Eye (tissue), 1 donor: ENCODE data around the gene SMAD3.
"Not testable (repeated sequence)": the region's sequence is repeated elsewhere in the genome, so short reads cannot be mapped to it uniquely, and the experiment has no call there.

Experiments used
- DNase-seq: peaks from one replicate; pipeline ENCODE4 v3.0.0-alpha.2; 2015

Gene SMAD3

DNA sequence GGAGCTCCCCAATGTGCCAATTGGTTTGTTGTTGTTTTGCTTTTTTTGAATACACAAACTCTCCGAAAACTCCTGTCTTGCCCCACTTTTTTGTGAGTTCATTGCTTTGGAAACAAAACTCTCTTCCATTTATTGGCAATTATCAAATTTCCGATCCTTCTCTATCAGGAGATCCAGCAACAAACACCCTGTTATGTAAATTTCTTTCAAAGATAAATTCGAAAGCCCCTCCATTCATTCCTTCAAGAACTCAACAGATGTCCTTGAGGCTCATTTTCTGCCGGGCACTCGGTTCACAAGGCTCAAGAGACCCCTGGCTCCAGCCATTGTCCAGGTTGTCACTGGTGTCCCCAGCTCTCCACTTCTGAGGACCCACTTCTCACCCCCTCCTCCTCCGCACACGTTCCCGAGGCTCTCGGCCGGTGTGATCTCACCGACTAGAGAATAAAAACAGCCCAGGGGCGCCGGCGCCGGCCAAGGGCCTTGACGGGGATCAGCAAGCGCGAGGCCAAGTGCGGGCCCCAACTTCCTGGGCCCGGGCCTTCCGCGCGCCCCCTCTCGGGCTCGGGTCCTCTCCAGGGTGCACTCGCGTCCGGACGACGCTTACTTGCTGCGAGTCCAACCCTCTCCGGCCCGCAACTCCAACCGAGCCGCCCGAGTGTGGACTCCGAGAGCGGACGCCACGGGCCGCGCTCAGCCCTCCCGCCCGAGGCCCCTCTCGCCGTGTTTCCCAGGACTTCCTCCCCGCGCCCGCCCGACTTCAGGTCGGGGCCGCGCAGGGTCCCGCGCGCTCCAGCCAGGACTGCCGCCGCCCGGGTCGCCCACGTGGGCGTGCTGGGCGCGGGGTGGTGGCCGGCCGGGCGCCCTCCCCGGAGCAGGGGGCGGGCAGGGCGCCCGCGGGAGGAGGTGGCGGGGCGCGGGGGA, 533 bp upstream of the SMAD3 start:
- DNase-seq = peak; percentile 89

DNA sequence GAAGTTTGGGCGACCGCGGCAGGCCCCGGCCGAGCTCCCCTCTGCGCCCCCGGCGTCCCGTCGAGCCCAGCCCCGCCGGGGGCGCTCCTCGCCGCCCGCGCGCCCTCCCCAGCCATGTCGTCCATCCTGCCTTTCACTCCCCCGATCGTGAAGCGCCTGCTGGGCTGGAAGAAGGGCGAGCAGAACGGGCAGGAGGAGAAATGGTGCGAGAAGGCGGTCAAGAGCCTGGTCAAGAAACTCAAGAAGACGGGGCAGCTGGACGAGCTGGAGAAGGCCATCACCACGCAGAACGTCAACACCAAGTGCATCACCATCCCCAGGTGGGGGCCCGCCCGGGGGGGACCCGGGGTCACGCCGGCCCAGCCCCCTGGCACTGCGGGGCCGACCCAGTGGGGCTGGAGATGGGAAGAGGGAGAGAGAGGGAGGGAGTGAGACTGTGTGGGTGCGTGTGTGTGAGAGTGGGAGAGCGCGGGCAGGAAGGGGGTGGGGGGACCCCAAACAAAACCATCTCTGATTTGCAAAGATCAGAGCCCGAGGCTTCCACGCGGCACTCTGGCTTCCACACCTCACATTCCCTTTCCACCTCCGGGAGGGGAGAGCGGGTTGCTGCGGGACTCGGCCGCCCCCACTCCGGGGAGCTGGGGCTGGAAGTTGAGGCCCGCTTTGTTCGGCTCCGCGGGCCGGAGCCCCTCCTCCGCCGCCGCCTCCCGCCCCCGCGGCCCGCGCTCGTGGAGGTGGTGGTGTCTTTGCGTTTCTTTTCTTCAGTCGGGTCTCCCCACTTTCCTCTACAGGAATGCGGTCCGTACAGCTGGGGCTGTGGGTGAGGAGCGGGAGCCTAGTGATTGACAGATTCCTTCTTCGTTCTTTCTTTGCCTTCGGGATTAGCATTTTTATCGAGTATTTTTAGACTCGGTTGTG, 898 bp downstream of the SMAD3 start:
- peak; percentile 73 for DNase-seq

DNA sequence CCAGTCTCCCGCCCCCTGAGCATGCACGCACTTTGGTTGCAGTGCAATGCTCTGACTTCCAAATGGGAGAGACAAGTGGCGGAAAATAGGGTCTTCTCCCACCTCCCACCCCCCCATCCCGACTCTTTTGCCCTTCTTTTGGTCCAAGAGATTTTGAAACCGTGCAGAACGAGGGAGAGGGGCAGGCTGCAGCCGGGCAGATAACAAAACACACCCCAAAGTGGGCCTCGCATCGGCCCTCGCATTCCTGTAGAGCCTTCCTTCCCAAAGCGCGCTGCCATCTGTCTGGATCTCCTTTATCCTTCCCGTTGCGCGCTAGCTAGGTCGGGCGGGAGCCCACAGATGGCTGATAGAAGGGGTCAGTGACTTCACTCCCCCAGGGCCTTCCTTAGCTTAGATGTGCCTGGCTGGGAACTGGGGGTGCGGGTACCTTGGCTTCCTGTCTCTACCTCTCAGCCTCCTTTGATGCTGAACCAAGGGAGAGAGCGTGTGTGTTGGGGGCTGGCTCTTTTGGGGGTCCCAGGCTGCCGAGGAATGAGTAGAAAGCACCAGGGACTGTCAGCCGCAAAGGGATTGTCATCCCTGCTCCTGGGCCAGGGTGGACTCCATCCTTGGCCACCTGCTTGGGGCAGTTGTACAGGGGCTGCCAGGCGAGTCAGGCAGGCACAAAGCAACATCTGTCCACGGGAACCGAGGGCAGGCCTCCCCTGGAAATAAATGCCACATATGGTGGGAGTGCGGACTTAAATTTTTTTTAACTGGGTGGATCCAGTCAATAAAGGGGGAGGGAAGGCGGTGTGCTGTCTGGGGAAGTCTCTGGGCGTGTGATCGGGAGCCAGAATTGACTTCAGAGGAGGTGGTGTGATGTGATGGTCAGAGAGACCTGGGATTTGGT, 1.8 kb downstream of the SMAD3 start:
- peak; percentile 79 for DNase-seq

DNA sequence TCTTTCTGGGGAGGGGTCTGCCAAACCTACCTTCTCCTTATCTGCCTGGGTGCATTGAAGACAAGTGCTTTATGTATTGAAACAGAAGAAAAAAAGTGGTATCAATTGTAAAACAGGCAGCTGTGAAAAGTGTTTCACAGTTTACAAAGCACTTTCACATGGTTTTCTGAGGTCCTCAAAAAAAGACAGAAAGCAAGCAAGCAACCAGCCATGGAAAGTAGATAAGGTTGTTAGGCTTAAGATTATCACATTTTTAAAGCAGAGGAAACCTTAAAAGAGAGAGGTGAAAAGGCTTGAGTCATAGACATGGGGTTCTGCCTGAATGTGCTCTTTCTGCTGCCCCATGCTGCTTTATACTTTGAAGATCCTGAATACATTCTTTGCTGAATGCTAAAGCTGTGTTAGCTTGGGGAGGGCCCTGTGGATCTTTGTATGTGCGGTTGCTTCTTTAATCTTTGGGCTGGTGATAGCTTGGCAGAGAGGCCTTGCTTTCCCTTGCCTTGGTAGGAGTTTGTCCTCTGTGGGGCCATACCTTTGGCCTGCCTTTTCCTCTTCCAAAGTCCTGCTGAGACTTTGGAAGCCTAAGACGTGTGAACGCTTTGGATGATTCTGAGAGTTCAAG, 2.6 kb downstream of the SMAD3 start:
- no peak for DNase-seq

DNA sequence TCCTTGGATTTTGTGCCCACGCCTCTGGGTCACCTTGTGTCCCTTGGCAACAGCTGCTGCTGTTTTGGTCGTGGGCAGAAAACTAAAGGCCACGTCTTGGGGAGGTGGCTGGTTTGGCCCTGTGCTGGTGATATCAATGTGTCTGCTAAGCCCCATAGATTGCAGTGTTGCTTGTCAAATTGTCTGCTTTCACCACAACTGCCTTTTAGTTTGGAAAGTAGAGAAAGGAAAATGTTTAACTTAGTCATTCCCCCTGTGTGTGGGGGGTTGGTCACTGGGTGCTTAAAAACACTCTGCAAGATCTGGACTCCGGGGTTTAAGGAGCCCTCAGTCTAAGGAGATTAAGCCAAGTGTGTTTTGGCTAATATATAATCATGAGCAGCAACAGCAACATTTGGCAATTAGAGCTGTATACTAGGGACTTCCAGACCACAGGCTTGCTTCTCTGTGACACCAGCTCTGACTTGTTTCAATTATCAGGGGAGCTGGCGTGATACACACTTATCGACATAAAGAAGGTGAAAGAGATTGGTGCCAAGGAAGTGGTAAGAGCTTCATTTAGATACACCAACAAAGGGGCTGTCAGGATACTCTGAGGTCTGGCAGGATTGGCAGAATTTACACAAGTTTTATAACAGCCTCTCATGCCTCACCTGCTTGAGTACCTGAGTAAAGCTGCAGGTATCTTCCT, 3.5 kb downstream of the SMAD3 start:
- DNase-seq = no peak

DNA sequence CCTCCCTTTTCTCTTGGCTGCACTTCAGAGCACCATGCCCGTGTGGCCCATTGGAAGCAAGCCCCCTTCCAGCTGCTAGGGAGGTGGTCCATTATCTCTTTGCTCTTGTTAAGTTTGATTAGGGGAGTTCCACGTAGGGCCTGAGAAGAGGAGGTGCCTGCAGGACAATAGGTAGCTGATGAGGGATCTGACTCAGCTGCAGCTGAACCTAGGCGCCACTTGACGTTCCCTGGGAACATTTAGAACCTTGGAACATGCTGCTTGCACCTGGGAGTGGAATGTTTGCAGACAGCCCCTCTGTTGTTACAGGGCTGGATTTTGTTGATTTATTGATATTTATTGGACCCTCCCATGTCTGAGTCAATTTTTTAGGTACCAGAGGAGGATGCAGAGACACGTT, 4.7 kb downstream of the SMAD3 start:
- DNase-seq = no peak

DNA sequence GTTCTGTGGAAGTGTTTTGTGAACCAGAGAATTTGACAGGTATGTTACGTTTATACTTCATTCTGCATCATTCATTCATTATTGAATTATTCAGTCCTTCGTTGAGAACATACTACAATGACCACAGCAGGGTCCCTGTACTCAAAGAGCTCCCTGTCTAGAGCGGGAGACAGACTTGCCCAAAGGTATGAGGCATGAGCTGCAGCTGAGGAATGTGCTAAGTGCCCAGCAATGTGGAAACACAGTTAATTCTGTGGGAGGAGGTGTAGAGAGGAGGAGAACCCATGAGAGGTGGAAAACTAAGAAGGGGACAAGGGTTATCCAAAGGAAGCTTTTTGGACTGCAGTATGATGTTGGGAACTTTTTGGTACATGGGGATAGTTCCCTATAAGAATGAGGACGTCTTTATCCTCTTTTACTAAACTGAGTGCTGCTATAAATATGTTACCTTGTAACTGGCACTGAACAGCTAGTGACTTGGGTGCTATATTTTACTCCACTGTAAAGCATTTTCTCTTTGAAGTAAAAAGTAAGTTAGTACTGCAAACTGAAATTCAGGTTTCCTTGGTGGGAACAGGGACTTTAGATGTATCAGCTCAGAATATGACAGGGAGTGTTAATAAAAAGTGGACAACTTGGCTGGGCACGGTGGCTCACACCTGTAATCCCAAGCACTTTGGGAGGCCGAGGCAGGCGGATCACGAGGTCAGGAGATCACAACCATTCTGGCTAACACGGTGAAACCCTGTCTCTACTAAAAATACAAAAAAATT, 5.7 kb downstream of the SMAD3 start:
- no peak for DNase-seq

DNA sequence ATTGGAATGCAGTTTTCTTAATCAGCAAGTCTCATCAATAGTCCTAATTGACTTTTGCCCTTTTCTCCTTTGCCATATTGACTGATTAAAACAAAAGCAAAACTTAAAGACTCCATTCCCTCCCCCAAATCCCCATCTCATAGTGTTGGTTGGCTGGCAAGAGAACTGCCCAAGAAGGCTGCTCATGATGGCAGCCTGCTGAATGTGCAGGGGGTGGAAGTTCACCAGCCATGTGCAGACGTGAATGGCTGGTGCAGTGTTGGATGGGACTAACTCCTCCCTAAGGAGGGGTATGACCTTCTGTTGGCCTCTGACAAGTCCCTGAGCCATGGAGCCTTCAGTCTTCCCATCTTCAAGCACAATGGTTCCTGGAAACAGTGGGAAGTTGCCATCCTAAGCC, 7.0 kb downstream of the SMAD3 start:
- DNase-seq = no peak

DNA sequence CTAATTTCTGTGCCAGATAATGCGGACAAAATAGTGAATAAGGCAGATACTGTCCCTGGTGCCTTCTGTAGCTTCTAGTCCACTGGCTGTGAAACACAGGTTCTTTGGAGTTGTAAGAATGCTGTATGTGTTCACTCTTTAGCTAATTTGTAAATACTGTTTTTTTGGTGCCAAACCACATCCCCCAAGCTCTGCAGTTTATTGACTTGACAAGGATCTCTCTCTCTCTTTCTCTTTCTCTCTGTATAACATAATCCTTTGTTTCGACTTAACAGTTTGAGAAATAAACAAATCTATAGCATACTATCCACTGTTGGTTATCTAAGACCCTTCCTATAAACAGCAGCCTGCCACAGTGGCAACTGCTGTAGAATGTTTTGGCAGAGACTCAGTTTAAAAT, 7.6 kb downstream of the SMAD3 start:
- DNase-seq = no peak

DNA sequence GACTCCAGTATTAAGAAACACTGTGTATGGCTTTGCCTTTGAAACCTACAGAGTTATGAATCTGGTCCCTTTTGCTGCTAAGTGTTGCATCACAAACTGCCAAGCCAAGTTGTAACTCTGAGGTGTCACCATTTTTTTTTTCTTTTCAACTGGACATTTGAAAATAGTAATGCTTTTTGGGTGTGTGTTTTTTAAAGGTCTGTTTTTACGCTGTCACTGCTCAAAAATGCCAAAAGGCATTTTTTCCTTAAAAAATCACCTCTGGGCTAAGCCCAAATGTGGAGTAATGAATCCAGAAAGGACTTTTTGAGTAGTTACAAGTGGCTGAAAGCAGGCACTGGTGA, 9.5 kb downstream of the SMAD3 start:
- DNase-seq = no peak

DNA sequence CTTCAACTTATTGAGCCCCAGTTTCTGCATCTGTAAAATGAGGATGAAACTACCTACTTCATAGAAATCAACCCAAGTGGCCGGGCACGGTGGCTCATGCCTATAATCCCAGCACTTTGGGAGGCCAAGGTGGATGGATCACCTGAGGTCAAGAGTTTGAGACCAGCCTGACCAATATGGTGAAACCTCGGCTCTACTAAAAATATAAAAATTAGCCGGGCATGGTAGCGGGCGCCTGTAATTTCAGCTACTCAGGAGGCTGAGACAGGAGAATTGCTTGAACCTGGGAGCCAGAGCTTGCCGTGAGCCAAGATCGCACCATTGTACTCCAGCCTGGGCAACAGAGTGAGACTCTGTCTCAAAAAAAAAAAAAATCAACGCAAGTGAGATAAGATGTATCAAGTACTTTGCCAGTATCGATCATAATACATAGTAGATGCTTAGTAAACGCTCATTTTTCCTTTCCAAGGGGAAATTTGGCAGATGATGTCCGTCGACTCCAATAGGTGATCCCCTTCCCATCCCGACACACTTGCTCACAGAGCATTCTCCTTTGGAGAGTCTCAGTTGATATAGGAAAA, 10.2 kb downstream of the SMAD3 start:
- not testable (repeated sequence) for DNase-seq

DNA sequence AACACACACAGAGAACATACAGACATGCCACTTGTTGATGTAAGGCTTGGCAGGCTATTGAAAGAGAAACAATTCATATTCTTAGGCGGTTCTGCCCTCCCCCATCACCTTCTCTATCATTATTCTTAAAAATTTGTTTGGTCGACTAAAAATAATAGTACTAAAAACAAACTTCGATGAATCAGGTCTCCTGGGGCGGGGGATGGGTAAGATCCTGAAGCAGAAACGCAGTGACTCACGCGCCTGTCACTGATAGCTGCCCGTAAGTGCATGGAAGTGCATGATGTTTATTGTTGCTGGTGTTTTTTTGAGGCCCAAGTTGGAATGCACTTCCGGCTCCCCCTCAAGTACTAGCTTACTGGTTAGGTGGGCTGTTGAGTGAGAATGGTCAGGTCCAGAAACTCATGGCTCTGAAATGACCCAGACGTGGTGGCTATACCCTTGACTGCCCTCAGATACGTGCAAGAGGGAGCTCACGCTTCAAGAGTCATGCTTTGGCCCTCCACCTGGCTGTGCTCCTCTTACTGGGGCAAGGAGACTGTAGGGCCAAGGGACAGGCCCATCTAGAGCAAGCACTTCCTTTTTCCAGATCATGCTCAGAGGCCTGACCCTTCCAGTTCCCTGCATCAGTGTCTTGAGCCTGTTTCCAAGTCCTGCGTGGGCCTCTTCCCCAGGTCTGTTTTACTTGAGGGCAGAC, 10.9 kb downstream of the SMAD3 start:
- no peak for DNase-seq

DNA sequence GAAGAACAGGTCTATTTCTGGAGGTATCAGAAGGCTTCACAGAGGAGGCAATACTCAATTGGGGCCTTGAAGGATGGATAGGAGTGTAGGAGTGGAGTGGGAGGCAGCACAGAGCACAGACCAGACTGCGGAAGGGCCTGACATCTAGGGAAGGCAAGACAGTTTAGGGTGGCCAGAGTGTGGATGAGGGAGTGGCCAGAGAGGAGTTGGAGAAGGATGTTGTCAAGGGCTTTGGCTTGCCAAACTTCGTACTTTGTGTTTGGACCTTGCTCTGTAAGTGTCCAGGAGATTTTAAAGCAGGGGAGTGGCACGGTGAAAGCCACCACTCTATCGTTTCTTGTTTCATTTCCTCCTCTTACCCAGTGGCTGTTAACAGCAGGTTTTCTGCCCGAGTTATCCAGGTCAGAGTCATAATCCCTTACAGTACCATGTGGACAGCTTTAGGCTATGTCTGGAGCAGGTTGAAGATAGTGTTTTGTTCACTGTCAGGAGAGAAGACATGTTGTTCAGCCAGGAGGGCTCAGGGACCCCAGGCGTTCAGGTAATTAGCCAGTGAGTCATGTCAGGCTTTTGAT, 12.3 kb downstream of the SMAD3 start:
- DNase-seq = no peak

DNA sequence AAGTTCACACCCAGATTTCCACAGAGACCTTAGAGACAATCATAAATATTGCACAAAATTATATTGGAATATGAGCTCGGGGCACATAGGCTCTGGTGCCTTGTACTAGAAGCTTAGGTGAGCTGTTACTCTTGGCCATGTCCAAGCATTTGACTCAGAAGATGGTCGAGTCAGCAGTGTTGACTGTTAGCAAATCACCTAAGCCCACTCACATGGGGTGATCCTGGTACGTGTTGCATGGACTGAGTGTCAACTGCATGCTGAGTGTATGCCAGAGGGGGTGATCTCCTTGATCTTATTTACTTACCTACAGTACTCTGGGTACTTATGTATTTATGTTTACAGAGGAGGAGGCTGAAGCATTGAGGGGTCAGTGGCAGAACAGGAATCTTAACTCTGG, 14.0 kb downstream of the SMAD3 start:
- DNase-seq = no peak

DNA sequence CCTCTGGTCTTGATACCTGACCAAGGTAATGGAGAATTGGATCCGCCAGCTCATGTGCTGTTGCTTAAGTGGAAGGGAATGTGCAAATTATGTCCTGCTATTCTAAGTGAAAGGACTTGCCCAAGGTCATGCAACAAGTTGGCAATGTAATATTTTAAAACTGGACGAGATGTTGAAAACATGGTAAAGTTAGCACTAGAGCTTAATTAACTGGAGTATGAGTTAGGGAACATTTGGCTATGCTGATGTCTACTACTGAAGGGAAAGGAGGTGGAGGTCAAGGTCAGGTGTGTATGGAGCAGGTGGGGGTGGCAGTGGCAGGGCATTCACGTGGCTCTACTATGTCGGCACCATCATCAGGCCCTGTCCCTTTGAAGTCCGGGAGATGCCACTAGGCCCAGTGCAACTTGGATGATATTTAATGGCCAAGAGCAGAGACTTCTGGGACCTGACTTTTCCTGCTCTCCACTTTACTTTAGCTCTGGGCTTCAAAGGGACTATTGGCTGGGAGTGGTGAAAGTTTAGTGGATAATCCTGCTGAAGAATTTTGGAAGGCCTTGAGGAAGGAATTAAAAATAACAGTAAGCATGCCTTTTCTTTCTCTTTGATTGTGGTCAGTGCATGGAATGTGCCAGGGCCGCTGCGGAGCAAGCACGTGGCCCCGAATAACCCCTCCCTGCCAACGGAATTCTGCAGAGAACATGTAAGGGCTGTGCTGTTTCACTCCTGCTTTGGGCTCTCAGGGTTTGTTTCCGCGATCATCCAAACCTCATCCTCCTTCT, 14.9 kb downstream of the SMAD3 start:
- peak; percentile 47 for DNase-seq

DNA sequence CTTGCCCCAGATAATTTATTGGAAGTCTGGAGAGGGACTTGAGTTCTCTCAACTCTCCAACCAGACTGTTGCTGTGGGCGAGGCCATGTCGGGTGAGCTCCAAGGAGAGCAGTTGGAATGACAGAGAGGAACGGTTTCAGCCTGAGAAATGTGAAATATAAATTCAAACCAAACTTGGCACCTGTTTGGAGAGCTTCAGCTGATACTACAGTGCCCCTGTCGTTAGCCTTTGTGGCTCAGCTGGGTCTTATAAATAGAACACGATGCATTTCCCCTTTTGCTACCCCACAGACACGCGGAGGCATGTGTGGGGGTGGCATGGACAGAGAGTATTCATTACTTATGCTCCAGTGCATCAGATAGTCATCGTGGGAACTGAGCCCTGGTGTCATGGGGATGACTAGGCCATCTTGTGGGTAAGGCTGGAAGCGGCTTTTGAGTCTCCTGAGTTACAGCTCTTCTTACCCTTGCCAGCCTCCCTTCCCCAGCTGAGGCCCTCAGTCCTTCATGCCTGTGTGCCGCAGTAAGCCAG, 15.6 kb downstream of the SMAD3 start:
- DNase-seq = peak; percentile 34

DNA sequence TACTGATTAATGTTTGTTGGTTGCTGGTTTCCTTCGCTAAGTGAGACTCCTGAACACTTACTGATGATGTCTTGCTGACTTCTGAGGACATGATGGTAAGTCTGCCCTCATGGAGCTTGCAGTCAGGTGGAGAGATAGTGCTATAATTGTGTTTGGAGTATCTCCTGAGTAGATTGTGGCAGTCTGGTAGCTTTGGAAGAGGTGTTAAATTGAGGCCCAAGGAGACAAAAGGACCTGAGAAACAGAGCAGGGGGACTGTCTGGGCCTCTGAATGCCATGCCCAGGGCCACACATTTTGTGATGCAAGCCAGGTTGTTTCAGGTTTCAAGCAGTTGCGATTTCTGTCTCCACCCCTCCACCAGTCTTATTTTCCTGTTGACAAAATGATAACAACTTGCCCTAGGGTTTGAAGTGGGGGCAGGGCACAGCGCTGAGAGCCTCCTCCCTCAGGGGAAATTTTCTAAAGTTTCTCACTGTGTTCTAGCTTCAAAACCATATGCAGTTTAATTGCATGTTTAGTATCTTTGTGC, 16.7 kb downstream of the SMAD3 start:
- no peak for DNase-seq

DNA sequence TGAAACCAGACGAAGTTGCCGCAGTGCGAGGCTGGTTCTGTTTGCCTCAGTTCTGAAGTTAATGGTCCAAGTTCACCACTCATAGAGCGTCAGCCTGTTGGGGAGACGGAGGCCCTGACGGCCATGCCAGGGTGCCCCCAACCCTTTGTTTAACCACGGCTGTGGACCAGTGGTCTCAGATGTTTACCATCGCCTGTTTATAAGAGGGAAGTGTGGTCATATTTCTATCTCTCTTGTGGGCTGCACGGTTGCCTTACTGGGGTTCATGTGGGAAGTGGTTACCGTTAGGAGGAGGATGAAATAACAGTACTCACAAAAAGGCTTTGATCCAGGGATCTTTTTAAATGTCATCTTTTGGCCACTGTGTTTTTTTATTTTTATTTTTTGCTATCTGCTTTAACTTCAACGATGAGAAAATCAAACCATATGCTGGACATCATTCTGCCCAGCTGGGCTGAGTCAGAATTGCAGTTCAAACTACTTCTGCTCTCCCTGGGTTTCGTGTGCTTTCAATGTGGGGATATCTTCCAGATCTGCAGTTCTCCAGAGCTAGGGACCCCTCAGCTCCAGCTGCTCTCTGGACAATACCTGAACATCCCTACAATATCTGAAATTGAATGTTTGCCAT, 17.8 kb downstream of the SMAD3 start:
- no peak for DNase-seq
